GM21360 (cell line): ENCODE measurements around the gene TMEM220.
"Not testable (repeated sequence)": the region's sequence is repeated elsewhere in the genome, so short reads cannot be mapped to it uniquely, and the experiment has no call there.

Source experiments
- ATAC-seq: cut with Tn5 transposase; IDR thresholded peaks from one replicate; pipeline ENCODE4 v1.9.1; 2021; ENCODE audit warnings: mild to moderate bottlenecking, moderate library complexity; ENCODE audit not compliant: unreplicated experiment

Gene TMEM220

GRCh38 chr17:10755592-10756127, 25.8 kb upstream of the TMEM220 start:
- ATAC-seq = no peak

GRCh38 chr17:10754861-10755591, 25.2 kb upstream of the TMEM220 start:
- ATAC-seq = no peak

DNA sequence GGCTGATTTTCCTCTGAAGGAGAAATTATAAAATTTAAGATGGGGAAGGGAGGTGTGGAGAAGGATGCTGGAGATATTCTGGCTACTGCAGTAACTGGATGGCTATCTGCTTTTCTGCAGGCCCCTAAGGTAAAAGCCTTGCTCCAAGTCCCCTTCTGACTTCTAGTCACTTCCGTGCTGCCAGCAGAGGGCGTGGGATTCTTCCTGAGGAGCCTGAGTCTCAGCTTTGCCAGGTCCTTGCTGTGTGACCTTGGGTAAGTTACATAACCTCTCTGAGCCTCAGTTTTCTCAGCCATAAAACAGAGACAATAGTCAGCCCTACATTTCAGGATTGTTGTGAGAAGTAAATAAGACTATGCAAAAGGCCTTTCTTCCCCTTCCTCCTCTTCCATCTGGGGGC, 24.3 kb upstream of the TMEM220 start:
- no peak for ATAC-seq

GRCh38 chr17:10752696-10753095, 22.9 kb upstream of the TMEM220 start:
- no peak for ATAC-seq

- no peak for ATAC-seq
These were observed 21.7 kb upstream of the TMEM220 start for GRCh38 chr17:10751563-10751962.

- no peak for ATAC-seq
These were observed 20.4 kb upstream of the TMEM220 start for GRCh38 chr17:10750210-10750609.

- no peak for ATAC-seq
These were observed 18.8 kb upstream of the TMEM220 start for GRCh38 chr17:10748531-10749181.

GRCh38 chr17:10745231-10745630, 15.4 kb upstream of the TMEM220 start:
- no peak for ATAC-seq

DNA sequence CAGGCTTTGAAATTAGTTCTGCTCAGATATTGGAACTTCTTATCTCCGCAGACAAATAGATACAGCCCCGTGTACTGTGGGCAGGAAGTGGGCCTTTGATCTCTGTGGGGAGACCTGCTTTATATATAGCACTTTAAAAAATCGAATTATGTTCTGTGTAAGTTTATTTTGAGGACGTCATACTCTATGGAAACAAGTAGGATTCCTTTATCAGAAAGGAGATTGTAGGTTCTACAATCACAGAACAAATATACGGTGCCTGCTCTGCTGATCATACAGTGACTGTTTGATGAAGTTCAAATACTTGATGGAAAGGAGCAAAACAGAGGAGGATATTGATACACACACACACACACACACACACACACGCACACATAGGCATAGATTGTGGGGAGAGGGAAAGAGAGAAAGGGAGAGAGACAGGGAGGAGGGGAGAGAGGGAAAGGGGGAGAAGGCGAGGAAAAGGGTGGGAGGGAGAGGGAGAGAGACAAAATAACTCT, 14.7 kb upstream of the TMEM220 start:
- no peak for ATAC-seq

DNA sequence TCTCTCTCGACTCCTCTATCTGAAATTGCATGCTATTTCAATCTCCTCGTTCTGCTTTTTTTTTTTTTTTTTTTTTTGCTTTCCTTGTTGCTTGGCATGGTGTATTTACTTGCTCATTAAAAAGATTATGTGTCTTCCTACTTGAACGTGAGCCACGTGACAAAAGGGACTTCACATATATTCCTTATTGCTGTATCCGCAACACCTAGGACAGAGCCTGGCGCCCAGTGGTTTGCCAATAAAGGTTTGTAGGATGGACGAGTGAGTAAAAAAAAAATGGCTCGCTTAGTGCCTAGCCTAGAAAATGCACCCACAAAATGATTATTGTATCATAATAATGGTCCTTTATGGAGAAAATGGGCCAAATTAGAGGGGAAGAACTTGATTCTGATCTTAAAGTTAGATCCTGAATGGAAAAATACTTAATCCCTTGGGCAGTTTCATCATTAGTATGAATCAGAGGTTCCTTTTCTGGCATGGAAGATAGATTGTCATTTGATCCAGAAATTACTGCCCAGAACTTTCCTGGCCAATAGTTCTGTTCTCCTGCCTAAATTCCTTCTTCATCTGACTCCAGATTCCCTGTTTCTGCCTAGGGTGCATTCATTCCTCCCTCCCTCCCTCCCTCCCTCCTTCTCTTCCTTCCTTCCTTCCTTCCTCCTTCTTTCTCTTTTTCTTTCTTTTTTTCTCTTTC, 13.6 kb upstream of the TMEM220 start:
- ATAC-seq = no peak

DNA sequence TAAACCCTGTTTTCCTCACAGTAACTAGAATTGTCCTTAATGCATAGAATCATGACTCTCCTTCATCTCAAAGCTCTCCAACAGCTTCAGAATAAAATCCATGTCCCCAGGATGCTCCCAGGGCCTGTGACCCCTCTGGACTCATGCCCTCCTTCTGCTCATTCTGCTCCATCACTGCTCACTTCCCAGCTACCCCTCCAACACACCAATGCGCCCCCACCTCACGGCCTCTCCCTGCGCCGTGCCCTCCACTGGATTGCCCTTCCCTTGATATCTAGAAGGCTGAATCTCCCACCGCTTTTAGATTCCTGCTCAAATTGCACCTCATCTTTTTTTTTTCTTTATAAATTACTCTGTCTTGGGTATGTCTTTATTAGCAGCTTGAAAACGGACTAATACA, 12.6 kb upstream of the TMEM220 start:
- ATAC-seq = no peak

DNA sequence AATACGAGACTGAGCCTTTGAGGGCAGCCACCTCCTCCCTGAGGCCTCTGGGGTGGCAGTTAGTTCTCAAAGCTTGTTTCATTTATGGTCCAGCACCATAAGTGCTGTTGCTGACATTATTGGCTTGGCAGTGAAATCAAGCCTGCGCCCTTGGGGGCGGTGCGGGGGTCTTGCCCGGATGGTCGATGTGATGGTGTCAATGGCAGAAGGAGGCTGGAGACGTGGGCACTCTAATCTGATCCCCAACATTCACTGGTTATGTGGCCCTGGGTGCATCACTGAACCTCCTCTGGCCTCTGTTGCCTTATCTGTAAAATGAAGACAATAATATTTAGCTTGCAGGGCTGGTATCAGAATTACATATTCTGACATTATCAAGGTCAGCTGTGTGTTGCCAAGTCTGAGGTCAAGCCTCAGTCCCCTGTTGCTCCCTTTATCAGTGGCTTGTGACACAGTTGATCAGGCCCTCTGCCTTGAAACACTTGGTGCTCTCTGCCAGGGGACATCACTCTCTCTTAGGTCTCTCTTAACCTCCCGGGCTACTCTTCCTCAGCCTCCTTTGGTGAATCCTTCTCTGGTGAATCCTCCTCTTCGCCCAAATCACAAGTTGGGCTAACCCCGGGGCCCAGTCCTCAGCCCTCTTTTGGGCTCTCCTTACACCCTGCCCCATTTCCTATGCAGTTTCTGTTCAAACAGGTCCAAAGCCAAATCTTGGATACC, 11.8 kb upstream of the TMEM220 start:
- ATAC-seq = no peak

DNA sequence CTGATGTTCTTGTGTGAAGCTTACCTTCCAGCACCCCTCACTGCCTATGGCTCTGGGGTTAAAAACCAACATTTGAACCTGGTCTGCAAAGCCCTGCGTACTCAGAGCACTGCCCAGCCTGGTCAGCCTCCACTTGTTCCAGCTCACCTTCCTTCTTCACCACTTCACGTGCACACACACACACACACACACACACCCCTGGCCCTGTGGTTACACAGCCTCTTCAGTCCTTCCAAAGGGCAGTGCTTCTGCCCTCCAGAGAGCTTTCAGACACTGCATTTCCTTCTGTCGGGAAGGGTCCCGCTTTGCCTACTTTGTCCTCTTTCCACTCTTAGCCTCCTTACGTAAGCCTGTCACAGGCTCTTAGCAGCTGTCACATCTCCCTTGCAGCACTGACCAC, 9.6 kb upstream of the TMEM220 start:
- ATAC-seq = no peak

DNA sequence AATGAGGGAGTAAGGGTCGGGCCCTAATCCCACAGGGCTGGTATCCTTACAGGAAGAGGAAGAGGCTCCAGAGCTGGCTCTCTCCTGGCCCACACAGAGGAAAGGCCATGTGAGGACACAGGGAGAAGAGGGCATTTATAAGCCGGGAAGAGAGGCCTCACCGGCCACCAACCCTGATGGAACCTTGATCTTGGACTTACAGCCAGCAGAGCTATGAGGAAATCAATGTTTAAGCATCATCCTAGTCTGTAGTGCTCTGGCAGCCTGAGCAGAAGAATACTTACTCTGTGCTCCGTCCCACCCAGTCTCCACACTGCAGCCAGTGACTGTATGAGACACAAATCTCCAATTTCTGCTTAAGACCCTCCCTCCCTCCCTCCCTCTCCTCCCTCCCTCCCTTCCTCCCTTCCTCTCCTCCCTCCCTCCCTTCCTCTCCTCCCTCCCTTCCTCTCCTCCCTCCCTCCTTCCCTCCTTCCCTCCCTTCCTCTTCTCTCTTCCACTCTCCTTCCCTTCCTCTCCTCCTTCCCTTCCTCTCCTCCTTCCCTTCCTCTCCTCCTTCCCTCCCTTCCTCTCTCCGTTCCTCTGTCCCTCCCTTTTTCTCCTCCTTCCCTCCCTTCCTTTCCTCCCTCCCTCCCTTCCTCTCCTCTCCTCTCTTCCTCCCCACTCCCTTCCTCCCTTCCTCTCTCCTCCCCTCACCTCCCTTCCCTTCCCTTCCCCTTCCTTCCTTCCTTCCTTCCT, 8.9 kb upstream of the TMEM220 start:
- ATAC-seq = no peak

DNA sequence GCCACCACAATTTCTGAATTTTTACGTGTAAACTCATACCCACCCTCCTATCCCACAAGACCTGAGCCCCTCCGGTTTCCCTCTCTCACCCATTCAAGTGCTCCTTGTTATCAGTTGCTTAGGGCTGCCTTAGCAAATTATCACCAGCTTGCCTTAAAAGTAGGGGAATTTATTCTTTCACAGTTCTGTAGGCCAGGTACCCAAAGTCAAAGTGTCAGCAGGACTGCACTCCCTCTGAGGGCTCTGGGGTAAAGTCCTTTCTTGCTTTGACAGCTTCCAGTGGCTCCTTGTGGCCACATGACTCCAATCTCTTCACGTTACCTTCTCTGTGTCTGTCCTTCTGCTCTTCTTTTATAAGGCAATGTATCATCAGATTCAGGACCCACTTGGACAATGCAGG, 7.9 kb upstream of the TMEM220 start:
- no peak for ATAC-seq

- no peak for ATAC-seq
These were observed 7.4 kb upstream of the TMEM220 start for GRCh38 chr17:10737168-10737622.

DNA sequence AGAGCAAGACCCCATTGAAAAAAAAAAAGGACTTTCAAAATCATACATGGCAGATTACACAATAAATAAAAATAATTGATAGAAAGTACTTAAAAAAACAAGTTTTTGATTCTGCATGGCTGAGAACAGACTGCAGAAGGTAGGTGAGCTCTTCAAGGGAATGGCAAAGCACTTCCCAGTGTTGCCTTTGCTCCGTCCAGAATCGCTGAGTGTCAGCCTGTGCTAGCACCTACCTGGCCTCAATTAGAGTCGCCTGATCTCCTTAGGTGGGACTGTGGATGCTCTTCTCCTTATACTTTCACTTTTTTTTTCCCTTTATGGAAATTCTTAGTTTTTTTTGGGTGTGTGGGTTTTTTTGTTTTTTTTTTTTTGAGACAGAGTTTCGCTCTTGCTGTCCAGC, 6.0 kb upstream of the TMEM220 start:
- no peak for ATAC-seq

GRCh38 chr17:10735251-10735650, 5.4 kb upstream of the TMEM220 start:
- ATAC-seq = no peak

- no peak for ATAC-seq
These were observed 3.8 kb upstream of the TMEM220 start for GRCh38 chr17:10733666-10734065.

- not testable (repeated sequence) for ATAC-seq
These were observed 2.3 kb upstream of the TMEM220 start for GRCh38 chr17:10732121-10732520.
